K562 (cell line): Measurements from ENCODE around the gene TAS2R40. TPM values are rescaled to one million over a fixed set of nuclear protein-coding genes. Genes with fewer than 3 reads are reported as not detected.
A peak's percentile ranks its signal among the peaks of the same experiment; 100 is the strongest.

Experiments
- BCL6 ChIP-seq: fragments of 250-450 bp; sonication (Bioruptor Pico); IDR thresholded peaks from 2 replicates; pipeline ENCODE4 v1.4.0; 2020
- BRF1 ChIP-seq: IDR thresholded peaks from 3 replicates; pipeline ENCODE4 v1.6.1; 2011; ENCODE audit warnings: borderline replicate concordance, mild to moderate bottlenecking; ENCODE audit not compliant: insufficient read length; ENCODE audit errors: extremely low read depth
- HNRNPLL ChIP-seq: fragments of 200-400 bp; formaldehyde crosslinking; IDR thresholded peaks from 2 replicates; pipeline ENCODE4 v1.6.1; 2017; ENCODE audit warnings: low read length, low read depth, mild to moderate bottlenecking; ENCODE audit not compliant: poor library complexity, severe bottlenecking
- JUND ChIP-seq, 2 experiments: IDR thresholded peaks; 2 replicates in 1 of 2; 3 replicates in 1 of 2; pipeline ENCODE4 v1.6.1; 2011; ENCODE audit warnings: borderline replicate concordance in 2 of 2, low read depth in 2 of 2, low read length in 2 of 2, improper control_type of control experiment in 1 of 2, missing biosample characterization in 1 of 2, missing genetic modification characterization in 1 of 2, missing genetic modification reagents in 1 of 2
- MAFF ChIP-seq: IDR thresholded peaks from 2 replicates; pipeline ENCODE4 v1.6.1; 2012; ENCODE audit warnings: low read length, improper control_type of control experiment
- MAFK ChIP-seq: IDR thresholded peaks from 2 replicates; pipeline ENCODE4 v1.6.1; 2011; ENCODE audit warnings: low read length, improper control_type of control experiment
- MEIS2 ChIP-seq: fragments of 450-650 bp; IDR thresholded peaks from 2 replicates; pipeline ENCODE4 v1.6.1; 2014; ENCODE audit warnings: mild to moderate bottlenecking; ENCODE audit not compliant: partially characterized antibody
- MTF1 ChIP-seq: fragments of 250-450 bp; sonication (Bioruptor Pico); IDR thresholded peaks from 2 replicates; pipeline ENCODE4 v1.9.0; 2021; ENCODE audit warnings: moderate library complexity, mild to moderate bottlenecking, inconsistent platforms, borderline replicate concordance
- PCBP2 ChIP-seq: fragments of 200-400 bp; formaldehyde crosslinking; IDR thresholded peaks from 2 replicates; pipeline ENCODE4 v1.6.1; 2018; ENCODE audit warnings: low read length, low read depth, mild to moderate bottlenecking, moderate library complexity; ENCODE audit not compliant: poor library complexity, severe bottlenecking
- POLR2H ChIP-seq: IDR thresholded peaks from 2 replicates; pipeline ENCODE4 v1.6.1; 2016; ENCODE audit warnings: missing genetic modification characterization, low read depth, mild to moderate bottlenecking, control low read depth, missing compliant biosample characterization, moderate library complexity
- SMC3 ChIP-seq: conservative IDR thresholded peaks from 2 replicates; pipeline ENCODE4 v1.6.1; 2011; ENCODE audit warnings: low read depth, low read length, improper control_type of control experiment; ENCODE audit not compliant: insufficient read depth
- ZNF316 ChIP-seq: fragments of 450-650 bp; IDR thresholded peaks from 2 replicates; pipeline ENCODE4 v1.6.1; 2016
- ZNF318 ChIP-seq, 2 experiments: fragments of 450-650 bp; IDR thresholded peaks; 2 replicates each; pipeline ENCODE4 v1.6.1; 2016; ENCODE audit warnings: mild to moderate bottlenecking in 2 of 2, borderline replicate concordance in 1 of 2, low read depth in 1 of 2, moderate library complexity in 1 of 2
- ZNF518B ChIP-seq: fragments of 250-450 bp; sonication (Bioruptor Pico); IDR thresholded peaks from 2 replicates; pipeline ENCODE4 v1.5.0; 2021; ENCODE audit warnings: mild to moderate bottlenecking, moderate library complexity
- polyA plus RNA-seq, 8 experiments: library from polyadenylated mRNA; depleted of rRNA in 4 of 8; stranded (reverse) in 5 of 8; unstranded in 3 of 8; fragments of >200 nt; fragmentation: Nextera tagmentation in 2 of 8; fragmentation: Illumina TruSeq in 1 of 8; extraction: Ambion mirVana in 2 of 8; extraction: Trizol in 1 of 8; gene quantifications; 2 replicates each; pipeline versions ENCODE4 v1.2.1 to v1.2.3, GENCODE V29; 2011 to 2014; ENCODE audit warnings: inconsistent platforms in 1 of 8, missing spikeins in 1 of 8
- total RNA-seq, 7 experiments: library from RNA; depleted of rRNA in 6 of 7; stranded (reverse); fragments of >200 nt in 6 of 7; fragmentation: Illumina TruSeq in 2 of 7; extraction: Trizol in 2 of 7; gene quantifications; 2 replicates each; pipeline versions ENCODE4 v1.2.1 to v1.2.3, GENCODE V29; 2011 to 2021; ENCODE audit warnings: low replicate concordance in 1 of 7

Gene TAS2R40
- total and polyA plus RNA-seq, 9 of the 15 experiments (the other 6 are each of a cell fraction or from before 2014, with no cell fraction given) = not detected

GRCh38 chr7:143259765-143260164 is 37.9 kb downstream of the TAS2R40 start (continued):
- TF ChIP-seq ZNF318 (IDR thresholded peaks at IDR 0.05; ENCODE audit: borderline replicate concordance in 1 of 2, low read depth in 1 of 2) (no peak), ZNF316 (peak; percentile 24), HNRNPLL (no peak), ZNF518B (CRISPR knock-in tag) (no peak), MEIS2 (no peak), PCBP2 (no peak), MAFF (no peak), POLR2H (tag) (no peak), BRF1 (no peak), MTF1 (no peak), SMC3 (no peak), BCL6 (CRISPR knock-in tag) (no peak), JUND (IDR thresholded peaks at IDR 0.05; ENCODE audit: borderline replicate concordance, low read depth, low read length) (peak; percentile 67; the same call in 1 of the 2 replicates), JUND (tag; IDR thresholded peaks at IDR 0.05; ENCODE audit: borderline replicate concordance, low read depth, low read length) (peak; percentile 72; the same call in 2 of the 3 replicates), MAFK (no peak)
